Activated T-cell treated with anti-CD3 and anti-CD28 coated beads, Interleukin-2, amount 50 U/mL, for 4 hours (primary cell): ENCODE data around the gene CADPS2. TPM values are rescaled to one million over a fixed set of nuclear protein-coding genes. Genes with fewer than 3 reads are reported as not detected.

Experiments used
- ATAC-seq, 2 donors: fragments of 200-7000 bp; cut with Tn5 transposase; one replicate each; pipeline ENCODE4 v1.10.0; 2021
- DNase-seq: peaks from one replicate; pipeline ENCODE4 v3.0.0-alpha.2; 2020
- H3K27me3 Mint-ChIP-seq: one replicate; pipeline ENCODE4 v1.8.0; 2021; ENCODE audit warnings: low read depth, mixed read lengths
- H3K36me3 Mint-ChIP-seq: one replicate; pipeline ENCODE4 v1.8.0; 2022; ENCODE audit warnings: mixed read lengths; ENCODE audit not compliant: insufficient read depth
- H3K4me1 Mint-ChIP-seq: one replicate; pipeline ENCODE4 v1.8.0; 2021; ENCODE audit warnings: low read depth, mixed read lengths
- H3K4me3 Mint-ChIP-seq: one replicate; pipeline ENCODE4 v1.8.0; 2021; ENCODE audit warnings: mild to moderate bottlenecking, moderate library complexity, mixed read lengths
- H3K9me3 Mint-ChIP-seq: one replicate; pipeline ENCODE4 v1.8.0; 2021; ENCODE audit warnings: mixed read lengths
- total RNA-seq, 3 donors: library from RNA; stranded (reverse); gene quantifications; one replicate each; pipeline ENCODE4 v1.2.1, GENCODE V29; 2021

CADPS2 gene
- total RNA-seq, 3 donors from 2014 or later: 0.11 to 0.18 (median 0.16) TPM

- H3K27me3 Mint-ChIP-seq: no peaks in the 10 kb centered on the region
- no peak overlapping the region for H3K4me3 Mint-ChIP-seq
- H3K4me1 Mint-ChIP-seq: no peaks in the 10 kb centered on the region
- H3K9me3 Mint-ChIP-seq: peaks cover 9% of the 10 kb centered on the region
- no peaks in the 10 kb centered on the region for H3K36me3 Mint-ChIP-seq
- no peak for ATAC-seq
- DNase-seq: no peak
These were observed 415.4 kb downstream of the CADPS2 start for GRCh38 chr7:122470859-122471258.

- no peak for ATAC-seq
- no peak for DNase-seq
- no peaks in the 10 kb centered on the region for H3K27me3 Mint-ChIP-seq
- H3K4me1 Mint-ChIP-seq: no peaks in the 10 kb centered on the region
- H3K9me3 Mint-ChIP-seq: peaks cover 5% of the 10 kb centered on the region
- H3K4me3 Mint-ChIP-seq: no peak overlapping the region
- H3K36me3 Mint-ChIP-seq: no peaks in the 10 kb centered on the region
These were observed 417.3 kb downstream of the CADPS2 start for GRCh38 chr7:122468945-122469344.

GRCh38 chr7:122467661-122468449 lies 418.4 kb downstream of the CADPS2 start:
- Mint-ChIP-seq H3K4me1 (no peaks in the 10 kb centered on the region), H3K4me3 (no peak overlapping the region), H3K27me3 (no peaks in the 10 kb centered on the region), H3K36me3 (no peaks in the 10 kb centered on the region), H3K9me3 (peaks cover 5% of the 10 kb centered on the region)
- no peak for DNase-seq
- ATAC-seq: no peak

- Mint-ChIP-seq H3K4me1 (no peaks in the 10 kb centered on the region), H3K27me3 (no peaks in the 10 kb centered on the region), H3K4me3 (no peak overlapping the region), H3K36me3 (no peaks in the 10 kb centered on the region), H3K9me3 (peaks cover 5% of the 10 kb centered on the region)
- ATAC-seq (no peak), DNase-seq (no peak)
These were observed 421.0 kb downstream of the CADPS2 start for GRCh38 chr7:122465296-122465695.

GRCh38 chr7:122463631-122464030 lies 422.6 kb downstream of the CADPS2 start:
- DNase-seq (no peak), ATAC-seq (no peak)
- Mint-ChIP-seq H3K4me3 (no peak overlapping the region), H3K36me3 (no peaks in the 10 kb centered on the region), H3K4me1 (no peaks in the 10 kb centered on the region), H3K9me3 (no peaks in the 10 kb centered on the region), H3K27me3 (no peaks in the 10 kb centered on the region)

- Mint-ChIP-seq H3K27me3 (no peaks in the 10 kb centered on the region), H3K4me1 (no peaks in the 10 kb centered on the region), H3K4me3 (no peak overlapping the region), H3K9me3 (peaks cover 4% of the 10 kb centered on the region), H3K36me3 (no peaks in the 10 kb centered on the region)
- DNase-seq (no peak), ATAC-seq (no peak)
These were observed 425.3 kb downstream of the CADPS2 start for GRCh38 chr7:122460936-122461335.

GRCh38 chr7:122457969-122458368 lies 428.3 kb downstream of the CADPS2 start:
- no peaks in the 10 kb centered on the region for H3K36me3 Mint-ChIP-seq
- peaks cover 4% of the 10 kb centered on the region for H3K9me3 Mint-ChIP-seq
- no peak overlapping the region for H3K4me3 Mint-ChIP-seq
- no peak for DNase-seq
- no peak for ATAC-seq
- H3K27me3 Mint-ChIP-seq: no peaks in the 10 kb centered on the region
- no peaks in the 10 kb centered on the region for H3K4me1 Mint-ChIP-seq

GRCh38 chr7:122457325-122457724 lies 428.9 kb downstream of the CADPS2 start:
- no peak for DNase-seq
- no peaks in the 10 kb centered on the region for H3K36me3 Mint-ChIP-seq
- H3K4me3 Mint-ChIP-seq: no peak overlapping the region
- no peaks in the 10 kb centered on the region for H3K27me3 Mint-ChIP-seq
- no peak for ATAC-seq
- no peaks in the 10 kb centered on the region for H3K4me1 Mint-ChIP-seq
- H3K9me3 Mint-ChIP-seq: peaks cover 4% of the 10 kb centered on the region

- ATAC-seq: no peak
- Mint-ChIP-seq H3K36me3 (no peaks in the 10 kb centered on the region), H3K9me3 (peaks cover 4% of the 10 kb centered on the region), H3K4me3 (no peak overlapping the region), H3K4me1 (no peaks in the 10 kb centered on the region), H3K27me3 (no peaks in the 10 kb centered on the region)
- no peak for DNase-seq
These were observed 431.3 kb downstream of the CADPS2 start for GRCh38 chr7:122454776-122455507.

GRCh38 chr7:122453432-122453831 lies 432.8 kb downstream of the CADPS2 start:
- Mint-ChIP-seq H3K27me3 (no peaks in the 10 kb centered on the region), H3K36me3 (no peaks in the 10 kb centered on the region), H3K4me3 (no peak overlapping the region), H3K4me1 (no peaks in the 10 kb centered on the region), H3K9me3 (peaks cover 4% of the 10 kb centered on the region)
- ATAC-seq (no peak), DNase-seq (no peak)

GRCh38 chr7:122448893-122449589 lies 437.2 kb downstream of the CADPS2 start:
- DNase-seq: no peak
- no peak for ATAC-seq
- no peaks in the 10 kb centered on the region for H3K9me3 Mint-ChIP-seq
- no peaks in the 10 kb centered on the region for H3K4me1 Mint-ChIP-seq
- H3K4me3 Mint-ChIP-seq: no peak overlapping the region
- no peaks in the 10 kb centered on the region for H3K27me3 Mint-ChIP-seq
- H3K36me3 Mint-ChIP-seq: no peaks in the 10 kb centered on the region

GRCh38 chr7:122442929-122443328 lies 443.3 kb downstream of the CADPS2 start:
- Mint-ChIP-seq H3K27me3 (no peaks in the 10 kb centered on the region), H3K9me3 (no peaks in the 10 kb centered on the region), H3K4me1 (no peaks in the 10 kb centered on the region), H3K4me3 (no peak overlapping the region), H3K36me3 (no peaks in the 10 kb centered on the region)
- DNase-seq (no peak), ATAC-seq (no peak)

- no peaks in the 10 kb centered on the region for H3K27me3 Mint-ChIP-seq
- peaks cover 5% of the 10 kb centered on the region for H3K9me3 Mint-ChIP-seq
- H3K4me3 Mint-ChIP-seq: no peak overlapping the region
- ATAC-seq (no peak), DNase-seq (no peak)
- no peaks in the 10 kb centered on the region for H3K4me1 Mint-ChIP-seq
- no peaks in the 10 kb centered on the region for H3K36me3 Mint-ChIP-seq
These were observed 447.8 kb downstream of the CADPS2 start for GRCh38 chr7:122438492-122438891.

GRCh38 chr7:122438006-122438405 lies 448.3 kb downstream of the CADPS2 start:
- Mint-ChIP-seq H3K36me3 (no peaks in the 10 kb centered on the region), H3K9me3 (peaks cover 5% of the 10 kb centered on the region)

More at GRCh38 chr7:122438006-122438405, 448.3 kb downstream of the CADPS2 start:
- Mint-ChIP-seq H3K4me1 (no peaks in the 10 kb centered on the region), H3K27me3 (no peaks in the 10 kb centered on the region), H3K4me3 (no peak overlapping the region)
- ATAC-seq: no peak
- DNase-seq: no peak
